IMR-90 (cell line): Measurements from ENCODE around the gene PTN.

Experiments
- CEBPB ChIP-seq: IDR thresholded peaks from 2 replicates; pipeline ENCODE4 v1.6.1; 2012; ENCODE audit warnings: low read depth, low read length, improper control_type of control experiment
- CHD1 ChIP-seq: IDR thresholded peaks from 2 replicates; pipeline ENCODE4 v1.6.1; 2012; ENCODE audit warnings: low read depth, low read length, improper control_type of control experiment
- POLR2A ChIP-seq: IDR thresholded peaks from 2 replicates; pipeline ENCODE4 v1.6.1; 2012; ENCODE audit warnings: mild to moderate bottlenecking, low read depth, low read length
- TF ChIP-seq, protein P1 (sequence below): conservative IDR thresholded peaks from 2 replicates; pipeline ENCODE4 v1.5.1; 2012; ENCODE audit warnings: mild to moderate bottlenecking, low read depth, low read length, improper control_type of control experiment

GRCh38 chr7:137381045-137381444, 37.5 kb upstream of the PTN start:
- TF ChIP-seq CEBPB (no peak), POLR2A (no peak), CHD1 (no peak)
- TF ChIP-seq, protein P1, sequence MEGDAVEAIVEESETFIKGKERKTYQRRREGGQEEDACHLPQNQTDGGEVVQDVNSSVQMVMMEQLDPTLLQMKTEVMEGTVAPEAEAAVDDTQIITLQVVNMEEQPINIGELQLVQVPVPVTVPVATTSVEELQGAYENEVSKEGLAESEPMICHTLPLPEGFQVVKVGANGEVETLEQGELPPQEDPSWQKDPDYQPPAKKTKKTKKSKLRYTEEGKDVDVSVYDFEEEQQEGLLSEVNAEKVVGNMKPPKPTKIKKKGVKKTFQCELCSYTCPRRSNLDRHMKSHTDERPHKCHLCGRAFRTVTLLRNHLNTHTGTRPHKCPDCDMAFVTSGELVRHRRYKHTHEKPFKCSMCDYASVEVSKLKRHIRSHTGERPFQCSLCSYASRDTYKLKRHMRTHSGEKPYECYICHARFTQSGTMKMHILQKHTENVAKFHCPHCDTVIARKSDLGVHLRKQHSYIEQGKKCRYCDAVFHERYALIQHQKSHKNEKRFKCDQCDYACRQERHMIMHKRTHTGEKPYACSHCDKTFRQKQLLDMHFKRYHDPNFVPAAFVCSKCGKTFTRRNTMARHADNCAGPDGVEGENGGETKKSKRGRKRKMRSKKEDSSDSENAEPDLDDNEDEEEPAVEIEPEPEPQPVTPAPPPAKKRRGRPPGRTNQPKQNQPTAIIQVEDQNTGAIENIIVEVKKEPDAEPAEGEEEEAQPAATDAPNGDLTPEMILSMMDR, result no peak
